Measurements from ENCODE around the gene NUP153. TPM values are rescaled to one million over a fixed set of nuclear protein-coding genes. Genes with fewer than 3 reads are reported as not detected.

Gene NUP153
- total RNA-seq, 1 donor: 44.5 TPM

DNA sequence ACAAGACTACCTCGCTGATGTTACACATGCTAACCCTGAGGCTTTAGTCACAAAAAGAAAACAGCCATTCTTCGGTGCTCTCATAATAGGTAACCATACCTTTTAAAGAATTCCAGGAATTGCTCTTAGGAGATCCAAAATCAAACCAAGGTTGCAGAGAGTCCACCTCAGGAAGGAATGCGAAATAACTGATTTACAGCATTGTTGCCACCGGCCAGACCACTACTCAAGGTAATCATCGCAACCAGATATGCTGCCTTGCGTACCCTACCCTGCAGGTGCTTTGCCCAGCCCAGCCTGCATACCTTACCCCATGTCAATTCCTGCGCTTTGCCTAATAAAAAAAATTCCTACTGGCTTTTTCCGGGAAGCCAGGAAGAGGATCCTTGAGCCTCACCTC is 27.0 kb downstream of the NUP153 start:
- TF ChIP-seq, protein P1, sequence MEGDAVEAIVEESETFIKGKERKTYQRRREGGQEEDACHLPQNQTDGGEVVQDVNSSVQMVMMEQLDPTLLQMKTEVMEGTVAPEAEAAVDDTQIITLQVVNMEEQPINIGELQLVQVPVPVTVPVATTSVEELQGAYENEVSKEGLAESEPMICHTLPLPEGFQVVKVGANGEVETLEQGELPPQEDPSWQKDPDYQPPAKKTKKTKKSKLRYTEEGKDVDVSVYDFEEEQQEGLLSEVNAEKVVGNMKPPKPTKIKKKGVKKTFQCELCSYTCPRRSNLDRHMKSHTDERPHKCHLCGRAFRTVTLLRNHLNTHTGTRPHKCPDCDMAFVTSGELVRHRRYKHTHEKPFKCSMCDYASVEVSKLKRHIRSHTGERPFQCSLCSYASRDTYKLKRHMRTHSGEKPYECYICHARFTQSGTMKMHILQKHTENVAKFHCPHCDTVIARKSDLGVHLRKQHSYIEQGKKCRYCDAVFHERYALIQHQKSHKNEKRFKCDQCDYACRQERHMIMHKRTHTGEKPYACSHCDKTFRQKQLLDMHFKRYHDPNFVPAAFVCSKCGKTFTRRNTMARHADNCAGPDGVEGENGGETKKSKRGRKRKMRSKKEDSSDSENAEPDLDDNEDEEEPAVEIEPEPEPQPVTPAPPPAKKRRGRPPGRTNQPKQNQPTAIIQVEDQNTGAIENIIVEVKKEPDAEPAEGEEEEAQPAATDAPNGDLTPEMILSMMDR (IDR thresholded peaks at IDR 0.05; ENCODE audit: insufficient read depth, low read depth, low read length): no peak
- no peak overlapping the region for H3K4me3 ChIP-seq (ENCODE audit: low read depth, low read length)
- DNase-seq (ENCODE audit: low read depth): no peak

DNA sequence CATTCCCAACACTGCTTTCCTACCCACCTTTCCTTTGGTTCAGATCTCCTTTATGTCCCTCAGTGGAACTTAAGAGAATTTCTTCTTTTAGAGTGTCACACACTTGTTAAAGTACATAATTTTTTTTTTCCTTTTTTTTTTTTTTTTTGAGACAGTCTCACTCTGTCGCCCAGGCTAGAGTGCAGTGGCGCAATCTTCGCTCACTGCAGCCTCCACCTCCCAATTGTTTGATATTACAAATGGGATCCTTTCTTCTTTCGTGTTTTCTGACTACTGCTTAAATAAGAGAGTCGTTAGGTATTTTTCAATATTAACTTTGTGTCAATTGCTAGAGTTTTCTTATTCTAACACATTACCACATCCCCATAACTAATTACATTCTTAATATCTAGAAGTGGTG is 29.1 kb downstream of the NUP153 start:
- DNase-seq (ENCODE audit: low read depth): no peak
- TF ChIP-seq, protein P1 (IDR thresholded peaks at IDR 0.05; ENCODE audit: insufficient read depth, low read depth, low read length): no peak
- no peak overlapping the region for H3K4me3 ChIP-seq (ENCODE audit: low read depth, low read length)

DNA sequence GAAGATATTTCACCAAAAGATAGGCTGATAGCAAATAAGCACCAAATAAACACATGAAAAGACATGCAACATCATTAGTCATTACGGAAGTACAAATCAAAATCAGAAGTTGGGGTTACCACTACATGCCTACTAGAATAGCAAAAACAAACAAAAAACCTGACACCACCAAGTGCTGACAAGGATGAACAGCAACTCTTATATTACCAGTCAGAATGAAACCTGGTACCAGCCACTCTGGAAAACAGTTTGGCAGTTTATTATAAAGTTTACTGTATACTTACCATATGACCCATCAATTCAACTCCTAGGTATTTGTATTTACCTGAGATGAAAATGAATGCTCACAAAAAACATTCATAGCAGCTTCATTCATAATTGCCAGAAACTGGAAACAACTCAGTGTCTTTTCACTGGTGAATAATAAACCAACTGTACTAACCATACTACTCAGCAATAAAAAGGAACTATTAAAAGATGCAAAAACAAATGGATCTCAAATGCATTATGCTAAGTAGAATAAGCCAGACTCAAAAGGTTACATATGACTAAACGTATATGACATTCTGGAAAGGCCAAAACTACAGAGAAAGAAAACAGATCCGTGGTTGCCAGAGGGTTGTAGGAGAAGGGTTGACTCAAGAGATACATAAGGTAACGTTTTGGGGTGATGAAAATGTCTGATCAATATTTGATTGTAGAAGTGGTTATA is 33.0 kb downstream of the NUP153 start:
- TF ChIP-seq, protein P1 (IDR thresholded peaks at IDR 0.05; ENCODE audit: insufficient read depth, low read depth, low read length): no peak
- H3K4me3 ChIP-seq (ENCODE audit: low read depth, low read length): no peak overlapping the region
- DNase-seq (ENCODE audit: low read depth): no peak

DNA sequence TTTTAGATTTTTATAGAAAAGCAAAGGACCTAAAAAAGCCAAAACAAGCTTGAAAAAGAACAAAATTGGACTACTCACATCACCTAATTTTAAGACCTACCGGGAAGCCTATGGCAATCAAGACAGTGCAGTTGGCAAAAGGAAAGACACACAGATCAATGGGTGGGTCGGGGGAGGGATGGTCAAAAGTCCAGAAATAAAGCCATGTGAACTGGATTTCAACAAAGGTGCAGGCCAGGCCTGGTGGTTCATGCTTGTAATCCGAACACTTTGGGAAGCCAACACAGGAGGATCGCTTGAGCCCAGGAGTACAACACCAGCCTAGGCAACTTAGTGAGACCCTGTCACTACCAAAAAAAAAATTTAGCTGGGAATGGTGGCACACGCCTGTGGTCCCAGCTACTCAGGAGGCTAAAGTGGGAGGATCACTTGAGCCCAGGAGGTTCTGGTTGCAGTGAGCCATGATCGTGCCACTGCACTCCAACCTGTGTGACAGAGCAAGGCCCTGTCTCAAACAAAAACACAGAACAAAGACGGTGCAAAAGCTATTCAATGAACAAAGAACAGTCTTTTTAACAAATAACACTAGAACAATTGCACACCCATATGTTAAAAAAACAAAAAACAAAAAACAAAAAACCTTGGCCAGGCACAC is 34.5 kb downstream of the NUP153 start:
- H3K4me3 ChIP-seq (ENCODE audit: low read depth, low read length): no peak overlapping the region
- no peak for DNase-seq (ENCODE audit: low read depth)
- TF ChIP-seq, protein P1 (IDR thresholded peaks at IDR 0.05; ENCODE audit: insufficient read depth, low read depth, low read length): no peak

DNA sequence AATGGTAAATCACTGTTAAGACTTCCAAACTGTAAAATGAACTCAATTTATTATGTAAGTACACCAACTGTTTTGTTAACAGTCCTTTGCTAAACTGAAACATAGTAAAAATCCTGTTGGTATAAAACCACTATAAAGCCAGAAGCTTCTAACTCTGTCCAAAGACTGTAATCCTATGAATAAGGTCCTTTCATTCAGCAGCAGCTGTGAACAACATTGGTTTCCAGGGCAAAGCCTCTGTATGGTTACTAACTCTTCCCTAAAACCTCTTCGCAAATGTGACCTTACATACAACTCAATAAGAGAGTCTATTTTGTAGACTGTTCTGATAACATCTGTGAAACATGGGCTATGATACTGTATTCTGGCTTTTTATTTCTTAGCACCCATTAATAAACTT is 40.1 kb downstream of the NUP153 start:
- no peak for DNase-seq (ENCODE audit: low read depth)
- TF ChIP-seq, protein P1 (IDR thresholded peaks at IDR 0.05; ENCODE audit: insufficient read depth, low read depth, low read length): no peak
- H3K4me3 ChIP-seq (ENCODE audit: low read depth, low read length): no peak overlapping the region

DNA sequence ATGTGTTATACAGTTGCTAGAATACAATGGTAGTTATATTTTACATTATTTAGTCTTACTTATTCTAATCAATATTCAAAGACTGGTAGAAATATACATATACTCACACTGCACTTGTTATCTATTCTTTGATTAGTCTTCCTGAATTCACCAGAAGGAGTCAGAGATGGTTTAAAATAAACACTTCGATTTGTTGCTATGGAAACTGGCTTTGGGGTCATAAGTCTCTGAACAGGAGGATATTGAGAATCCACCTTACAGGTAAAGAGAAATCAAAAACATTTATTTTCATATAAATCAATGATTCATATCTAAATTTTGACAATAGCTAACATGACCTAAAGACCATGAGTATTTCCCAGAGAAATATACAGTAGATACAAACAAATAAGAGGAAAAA is 41.6 kb downstream of the NUP153 start:
- DNase-seq (ENCODE audit: low read depth): no peak
- no peak overlapping the region for H3K4me3 ChIP-seq (ENCODE audit: low read depth, low read length)
- TF ChIP-seq, protein P1 (IDR thresholded peaks at IDR 0.05; ENCODE audit: insufficient read depth, low read depth, low read length): no peak
